NOMO-1 treated with dmso at 0.1 percent for 144 hours (cell line): ENCODE results near the gene OMD.

Source experiments
- DNase-seq: peaks from one replicate; lab custom pipeline; 2025; ENCODE audit not compliant: unreplicated experiment; lab: John Stamatoyannopoulos, UW

Gene OMD, protein sequence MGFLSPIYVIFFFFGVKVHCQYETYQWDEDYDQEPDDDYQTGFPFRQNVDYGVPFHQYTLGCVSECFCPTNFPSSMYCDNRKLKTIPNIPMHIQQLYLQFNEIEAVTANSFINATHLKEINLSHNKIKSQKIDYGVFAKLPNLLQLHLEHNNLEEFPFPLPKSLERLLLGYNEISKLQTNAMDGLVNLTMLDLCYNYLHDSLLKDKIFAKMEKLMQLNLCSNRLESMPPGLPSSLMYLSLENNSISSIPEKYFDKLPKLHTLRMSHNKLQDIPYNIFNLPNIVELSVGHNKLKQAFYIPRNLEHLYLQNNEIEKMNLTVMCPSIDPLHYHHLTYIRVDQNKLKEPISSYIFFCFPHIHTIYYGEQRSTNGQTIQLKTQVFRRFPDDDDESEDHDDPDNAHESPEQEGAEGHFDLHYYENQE

DNA sequence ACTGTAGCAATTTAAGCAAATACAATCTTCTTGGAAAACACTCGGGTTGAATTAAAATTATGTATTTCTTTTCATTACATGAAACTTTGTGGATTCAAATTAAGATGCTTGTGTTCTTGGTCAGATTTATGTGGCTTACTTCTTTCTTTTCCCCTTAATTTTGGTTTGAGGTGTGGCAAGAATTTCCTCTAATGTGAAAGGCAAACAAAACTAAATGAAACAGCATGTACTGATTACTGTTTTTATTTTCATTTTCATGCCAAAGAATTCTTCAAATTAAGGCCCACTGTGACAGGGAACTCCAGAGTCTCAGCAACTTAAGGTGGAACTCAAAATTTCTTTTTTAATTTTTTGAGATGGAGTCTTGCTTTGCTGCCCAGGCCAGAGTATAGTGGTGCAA, at the start of gene OMD:
TSS of gene OMD (minus strand) at position 132 of the 400 bp plus-strand sequence. CDS start 6,913 bp downstream, outside the sequence.
- DNase-seq = no peak

DNA sequence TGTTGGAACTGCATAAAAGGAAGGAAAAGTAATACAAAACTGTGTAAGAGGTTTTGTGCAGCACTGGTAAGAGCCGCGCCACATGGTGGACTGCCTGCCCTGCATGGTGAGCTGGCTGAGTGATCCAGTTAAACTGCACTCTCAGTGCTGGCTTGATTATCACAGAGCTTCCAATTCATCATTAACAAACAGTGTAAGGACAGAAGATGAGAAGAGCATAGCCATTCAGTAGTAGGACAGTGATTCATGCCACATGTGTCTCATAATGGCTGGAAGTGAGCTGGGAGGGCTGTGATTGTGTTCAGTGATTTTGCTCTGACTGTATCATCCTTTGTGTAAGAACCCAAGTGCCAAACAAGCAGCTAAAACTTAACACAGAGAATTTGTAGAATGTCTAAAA, 43.9 kb upstream of the OMD start:
- DNase-seq = no peak

DNA sequence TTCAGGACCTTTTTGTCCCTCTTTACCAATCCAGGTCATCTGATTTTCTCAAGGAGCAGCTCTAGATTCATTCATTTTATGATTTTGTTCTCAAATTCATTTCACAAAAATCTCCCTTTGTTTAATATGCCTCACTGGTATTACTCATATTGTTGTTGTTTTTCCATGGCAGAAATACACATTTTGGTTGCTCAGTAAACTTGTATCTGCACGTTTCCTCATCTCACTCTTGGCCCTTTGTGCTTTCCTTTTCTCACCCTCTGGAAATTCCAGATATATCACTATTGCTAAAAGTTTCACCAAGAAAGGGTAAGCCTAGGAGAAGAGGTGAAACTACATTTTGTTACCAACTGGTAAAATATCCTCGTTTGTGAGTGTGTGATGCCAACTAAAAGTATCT, 43.2 kb upstream of the OMD start:
- DNase-seq = no peak

DNA sequence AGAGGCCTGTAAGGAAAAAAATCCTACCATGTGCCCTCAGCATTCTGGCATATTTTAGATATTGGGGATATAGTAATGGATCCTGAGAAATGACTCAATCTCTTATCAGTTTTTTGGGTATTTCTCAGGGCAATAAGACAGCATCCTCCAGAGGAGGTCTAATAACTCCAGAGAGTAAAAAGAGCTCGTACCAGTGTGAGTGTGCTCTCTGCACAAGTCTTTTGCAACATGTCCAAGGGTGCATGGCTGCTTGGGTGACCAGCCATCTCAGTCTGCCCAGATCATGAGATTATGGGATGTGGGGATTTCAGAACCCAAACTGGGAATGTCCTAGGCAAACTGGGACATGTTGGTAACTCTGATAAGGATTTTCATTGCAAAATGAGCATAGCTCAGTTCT, 42.8 kb upstream of the OMD start:
- no peak for DNase-seq

DNA sequence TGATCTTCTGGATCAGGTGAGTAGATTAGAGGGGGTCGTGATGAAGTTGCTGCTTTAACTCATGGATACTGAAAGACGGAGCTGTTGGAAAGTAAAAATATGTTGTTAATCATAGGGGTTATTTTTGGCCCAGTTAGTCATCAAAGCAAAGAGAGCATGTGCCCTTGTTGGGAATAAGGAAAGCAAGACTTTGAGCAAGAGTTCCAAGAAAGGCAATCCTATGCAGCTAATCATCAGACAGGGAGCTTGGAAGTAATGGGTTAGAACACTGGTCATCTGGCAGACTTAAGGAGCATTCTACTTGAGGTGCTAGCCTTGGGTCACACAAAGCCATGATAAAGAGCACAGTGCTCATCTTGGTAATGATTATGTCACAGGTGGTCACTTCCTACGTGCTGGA, 39.7 kb upstream of the OMD start:
- no peak for DNase-seq

- DNase-seq = no peak
Measured at GRCh38 chr9:92463387-92463786, 39.1 kb upstream of the OMD start.

GRCh38 chr9:92457576-92457975, 33.3 kb upstream of the OMD start:
- no peak for DNase-seq

- no peak for DNase-seq
Measured at GRCh38 chr9:92455217-92455616, 30.9 kb upstream of the OMD start.

DNA sequence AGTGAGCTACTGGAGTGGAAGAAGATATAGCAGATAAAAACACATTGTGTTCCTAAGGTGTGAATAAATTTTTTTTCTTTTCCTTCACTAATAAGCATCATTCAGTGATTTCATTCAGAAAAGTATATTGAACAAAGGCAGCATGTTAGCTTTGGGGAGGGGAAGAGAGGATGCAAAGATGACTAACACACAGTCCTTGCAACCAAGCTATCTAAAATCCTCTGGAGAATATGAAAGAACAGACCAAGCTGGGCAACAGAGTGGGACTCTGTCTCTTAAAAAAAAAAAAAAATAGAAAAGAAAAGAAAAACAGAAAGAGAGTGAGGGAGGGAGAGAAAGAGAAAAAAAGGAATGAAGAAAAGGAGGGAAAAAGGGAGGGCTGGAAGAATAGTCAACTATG, 22.3 kb upstream of the OMD start:
- DNase-seq = no peak

- no peak for DNase-seq
Measured at GRCh38 chr9:92444841-92445240, 20.6 kb upstream of the OMD start.

GRCh38 chr9:92440751-92441046, 16.4 kb upstream of the OMD start:
- no peak for DNase-seq

DNA sequence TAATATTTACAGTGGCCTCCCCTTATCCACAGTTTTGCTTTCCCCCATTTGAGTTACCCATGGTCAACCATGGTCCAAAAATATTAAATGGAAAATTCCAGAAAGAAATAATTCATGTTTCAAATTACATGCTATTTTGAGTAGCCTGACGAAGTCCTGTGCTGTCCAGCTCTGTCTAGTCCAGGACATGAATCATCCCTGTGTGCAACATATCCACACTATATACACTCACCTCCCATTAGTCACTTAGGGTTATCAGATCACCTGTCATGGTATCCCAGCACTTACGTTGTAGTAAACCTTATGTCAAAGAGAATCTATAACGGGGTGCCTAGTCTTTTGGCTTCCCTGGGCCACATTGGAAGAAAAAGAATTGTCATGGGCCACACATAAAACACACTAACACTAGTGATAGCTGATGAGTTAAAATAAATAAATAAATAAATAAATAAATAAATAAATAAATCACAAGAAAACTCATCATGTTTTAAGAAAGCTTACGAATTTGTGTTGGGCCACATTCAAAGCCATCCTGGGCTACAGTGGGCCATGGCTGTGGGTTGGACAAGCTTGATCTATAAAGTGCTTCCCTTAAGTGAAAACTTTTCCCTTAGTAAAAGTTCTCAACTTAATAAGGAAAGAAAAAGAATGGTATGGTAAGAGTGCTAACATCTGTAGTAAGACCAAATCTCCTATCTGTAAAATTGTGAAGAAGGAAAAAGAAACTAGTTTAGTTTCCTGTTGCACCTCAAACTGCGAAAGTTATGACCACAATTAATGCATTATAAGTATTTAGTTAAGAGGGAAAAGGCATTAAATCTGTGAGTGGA, 15.9 kb upstream of the OMD start:
- no peak for DNase-seq

DNA sequence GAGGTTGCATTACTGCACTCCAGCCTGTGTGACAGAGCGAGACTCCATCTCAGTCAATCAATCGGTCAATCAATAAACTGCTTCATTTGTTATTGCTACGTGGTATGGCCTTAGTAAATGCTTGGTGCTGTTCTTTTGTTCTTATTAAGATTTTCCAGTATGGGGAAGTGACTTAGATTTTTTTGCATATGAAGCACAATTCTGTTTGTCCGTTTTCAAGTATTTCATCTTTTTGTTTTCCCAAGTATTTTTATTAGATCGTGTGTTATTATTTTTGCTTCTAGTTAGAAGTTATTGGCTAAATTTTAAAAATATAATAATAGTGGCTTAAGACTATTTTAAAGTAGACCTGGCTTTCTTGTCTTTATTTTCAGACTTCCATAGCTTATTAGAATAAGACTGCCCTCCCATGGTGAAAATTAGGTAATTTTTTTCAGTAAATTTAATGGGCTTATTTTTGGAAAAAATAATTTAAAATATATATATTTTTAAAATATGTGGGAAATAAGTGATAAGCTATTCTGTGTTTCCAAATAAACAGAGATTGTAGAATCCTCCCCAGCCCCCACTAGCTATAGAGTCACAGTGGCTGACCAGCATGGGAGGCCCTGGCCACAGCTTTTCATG, 14.7 kb upstream of the OMD start:
- no peak for DNase-seq

- no peak for DNase-seq
Measured at GRCh38 chr9:92435263-92435662, 11.0 kb upstream of the OMD start.

DNA sequence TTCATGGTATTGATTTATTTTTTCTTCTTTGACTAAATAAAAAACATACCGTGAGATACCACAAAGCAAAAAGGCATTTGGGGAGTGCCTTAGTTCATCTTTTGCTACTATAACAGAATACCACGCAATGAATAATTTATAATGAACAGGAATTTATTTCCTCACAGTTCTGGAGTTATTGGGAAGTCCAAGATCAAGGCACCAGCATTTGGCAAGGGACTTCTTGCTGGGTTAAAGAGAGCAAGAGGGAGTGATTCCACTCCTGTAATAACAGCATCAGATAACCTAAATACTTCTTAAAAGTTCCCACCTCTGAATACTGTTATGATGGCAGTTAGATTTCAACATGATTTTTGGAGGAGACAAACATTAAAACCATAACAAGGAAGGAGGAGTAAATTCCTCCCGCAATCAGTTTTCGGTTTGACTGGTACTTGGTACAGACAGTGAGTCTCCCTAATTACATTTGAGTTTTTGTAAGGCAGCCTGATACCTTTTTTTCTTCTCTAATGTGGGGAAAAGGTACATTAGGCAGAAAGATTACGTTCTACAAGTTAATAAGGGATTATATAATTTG, 8.8 kb upstream of the OMD start:
- no peak for DNase-seq

- no peak for DNase-seq
Measured at GRCh38 chr9:92432350-92432749, 8.1 kb upstream of the OMD start.

DNA sequence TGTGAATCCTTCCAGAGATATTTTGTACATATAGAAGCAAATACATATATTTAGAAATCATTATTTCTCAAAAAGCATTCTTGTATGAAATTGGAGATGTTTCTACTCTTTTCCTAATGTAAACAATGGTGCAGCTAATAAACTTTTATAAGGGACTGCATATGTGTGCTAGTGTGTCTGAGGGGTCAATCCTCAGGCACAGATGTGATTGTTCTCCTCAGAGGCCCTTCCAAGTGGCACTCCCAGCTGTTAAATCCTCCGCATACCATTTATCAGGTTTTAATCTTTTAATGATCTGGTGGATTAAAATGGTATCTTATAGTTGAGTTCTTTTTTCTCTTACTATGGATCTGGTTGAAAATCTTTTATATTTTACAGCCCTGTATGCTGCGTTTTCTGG, 5.6 kb upstream of the OMD start:
- no peak for DNase-seq

GRCh38 chr9:92426501-92427145, 2.4 kb upstream of the OMD start:
- DNase-seq = no peak

DNA sequence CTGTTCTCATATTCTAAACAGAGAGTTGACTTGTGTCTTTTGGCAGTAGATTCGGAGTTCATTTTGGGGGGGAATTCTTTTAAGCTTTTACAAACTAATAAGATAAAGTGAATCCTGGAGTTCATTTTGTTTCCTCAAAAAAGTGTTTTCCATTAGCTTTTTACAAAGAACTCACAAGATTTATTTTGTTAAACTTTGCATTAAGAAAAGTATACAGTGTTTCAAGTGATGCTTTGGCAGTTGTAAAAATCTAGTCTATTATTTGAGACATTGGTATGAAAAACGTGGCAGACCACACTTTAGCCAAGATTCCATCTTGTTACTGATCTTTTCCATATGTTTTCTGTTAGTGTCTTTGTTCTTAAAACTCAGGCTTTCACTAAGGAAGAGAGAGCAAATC, 1.2 kb upstream of the OMD start:
- no peak for DNase-seq

- DNase-seq = no peak
Measured at GRCh38 chr9:92423612-92424011, 659 bp downstream of the OMD start.

- no peak for DNase-seq
Measured at GRCh38 chr9:92422611-92423338, 1.5 kb downstream of the OMD start.
